HG03432 (cell line): ENCODE measurements around the gene RASD1.

Source experiments
- ATAC-seq: cut with Tn5 transposase; IDR thresholded peaks from one replicate; pipeline ENCODE4 v1.9.1; 2021; ENCODE audit warnings: mild to moderate bottlenecking, moderate library complexity; ENCODE audit not compliant: unreplicated experiment

RASD1 gene, protein sequence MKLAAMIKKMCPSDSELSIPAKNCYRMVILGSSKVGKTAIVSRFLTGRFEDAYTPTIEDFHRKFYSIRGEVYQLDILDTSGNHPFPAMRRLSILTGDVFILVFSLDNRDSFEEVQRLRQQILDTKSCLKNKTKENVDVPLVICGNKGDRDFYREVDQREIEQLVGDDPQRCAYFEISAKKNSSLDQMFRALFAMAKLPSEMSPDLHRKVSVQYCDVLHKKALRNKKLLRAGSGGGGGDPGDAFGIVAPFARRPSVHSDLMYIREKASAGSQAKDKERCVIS

DNA sequence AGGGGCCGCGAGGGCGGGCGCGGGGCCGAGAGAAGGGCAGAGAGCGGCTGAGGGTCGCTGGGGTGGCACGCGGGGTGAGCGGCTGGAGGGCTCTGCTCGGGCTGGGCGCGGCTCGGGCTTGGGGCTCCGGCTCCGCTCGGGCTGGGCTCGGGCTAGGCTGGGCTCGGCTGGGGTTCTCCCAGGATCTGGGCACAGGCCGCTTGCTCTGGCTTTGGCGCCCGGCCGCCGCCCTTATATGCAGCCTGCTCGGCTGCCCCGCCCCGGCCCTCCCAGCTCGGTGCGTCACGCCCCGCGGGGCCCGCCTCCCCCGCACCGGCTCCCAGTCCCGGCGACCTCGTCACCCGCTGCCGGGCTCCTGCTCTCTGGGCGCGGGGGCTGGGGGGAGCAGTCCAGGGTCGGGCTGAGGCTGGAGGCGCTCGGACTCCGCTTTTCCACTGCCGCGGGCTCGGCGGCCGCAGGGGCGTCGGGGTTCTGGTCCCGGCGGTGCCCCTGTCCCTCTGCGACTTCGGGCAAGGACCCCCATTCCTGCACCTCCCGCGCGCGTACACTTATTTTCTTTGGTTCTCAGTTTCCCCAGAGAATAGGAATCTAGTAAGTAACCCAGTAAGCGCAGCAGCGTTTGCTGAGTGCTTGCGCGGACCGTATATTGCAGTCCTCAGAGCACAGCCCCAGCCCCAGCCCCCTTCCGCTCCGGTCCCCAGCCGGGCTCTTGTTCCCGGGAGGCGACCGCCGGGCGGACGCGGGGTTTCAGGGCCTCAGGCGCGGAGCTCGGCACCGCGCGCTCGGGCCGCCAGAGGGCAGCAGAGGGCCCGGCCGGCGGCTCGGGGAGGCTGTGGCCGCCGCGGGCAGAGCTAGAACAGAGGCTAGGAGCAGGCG is at the start of gene RASD1:
RASD1 (minus strand) TSS at position 207 of the 876 bp plus-strand sequence. CDS start 214 bp downstream, outside the sequence.
- ATAC-seq, result peak; percentile 81

DNA sequence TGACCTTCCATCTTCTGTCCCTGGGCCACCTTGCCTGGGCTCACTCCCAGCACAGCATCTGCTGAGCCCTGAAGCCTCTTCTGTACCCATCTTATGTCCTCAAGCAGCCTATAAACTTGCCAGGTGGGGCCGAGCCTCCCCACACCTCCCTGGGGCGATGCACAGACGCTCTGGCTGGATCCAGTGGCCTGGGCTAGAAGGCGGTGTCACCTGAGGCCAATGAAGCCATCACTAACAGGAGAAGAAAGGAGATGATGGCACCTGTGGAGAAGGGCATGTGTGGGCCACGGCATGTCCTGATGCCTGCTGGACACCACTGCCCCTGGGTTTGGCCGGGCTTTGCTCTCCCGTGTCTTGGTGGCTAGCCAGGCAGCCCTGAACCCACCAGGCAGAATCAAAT is 49.8 kb upstream of the RASD1 start:
- no peak for ATAC-seq

DNA sequence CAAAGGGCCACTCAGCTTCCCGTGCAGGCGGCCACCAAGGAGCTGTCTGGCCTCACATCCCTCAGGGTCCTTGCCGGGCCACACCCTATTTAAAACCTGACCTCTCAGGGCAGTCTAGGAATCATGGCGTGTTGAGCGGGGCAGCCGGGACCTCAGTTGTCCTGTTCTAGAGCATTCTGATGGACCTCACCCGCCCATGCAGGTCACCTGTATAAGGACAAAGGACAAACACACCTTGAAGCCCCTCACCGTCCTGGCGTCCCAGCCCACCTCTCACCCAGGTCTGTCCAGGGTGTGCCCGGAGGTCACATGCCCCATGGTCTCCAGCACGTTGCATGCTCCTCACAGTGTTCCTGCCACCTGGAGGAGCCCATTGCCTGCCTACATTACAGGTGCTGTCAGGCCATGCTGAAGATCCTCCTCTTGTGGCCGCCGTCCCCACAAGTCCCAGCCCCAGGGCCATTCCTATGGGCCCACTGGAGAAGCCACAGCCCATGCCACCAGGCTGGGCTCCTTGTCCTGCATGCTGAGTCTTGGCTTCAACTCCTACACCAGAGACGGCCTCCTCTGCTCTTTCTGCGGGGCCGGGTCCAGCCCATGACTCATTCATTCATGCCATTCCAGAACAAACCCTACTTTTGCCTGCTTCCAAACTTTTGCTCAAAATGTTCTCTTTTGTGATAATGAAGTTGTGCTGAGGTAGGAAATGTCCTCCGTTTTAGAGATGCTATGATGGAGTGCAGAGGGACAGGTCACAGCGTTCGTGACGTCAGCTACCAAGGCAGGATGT is 49.0 kb upstream of the RASD1 start:
- ATAC-seq, result no peak

DNA sequence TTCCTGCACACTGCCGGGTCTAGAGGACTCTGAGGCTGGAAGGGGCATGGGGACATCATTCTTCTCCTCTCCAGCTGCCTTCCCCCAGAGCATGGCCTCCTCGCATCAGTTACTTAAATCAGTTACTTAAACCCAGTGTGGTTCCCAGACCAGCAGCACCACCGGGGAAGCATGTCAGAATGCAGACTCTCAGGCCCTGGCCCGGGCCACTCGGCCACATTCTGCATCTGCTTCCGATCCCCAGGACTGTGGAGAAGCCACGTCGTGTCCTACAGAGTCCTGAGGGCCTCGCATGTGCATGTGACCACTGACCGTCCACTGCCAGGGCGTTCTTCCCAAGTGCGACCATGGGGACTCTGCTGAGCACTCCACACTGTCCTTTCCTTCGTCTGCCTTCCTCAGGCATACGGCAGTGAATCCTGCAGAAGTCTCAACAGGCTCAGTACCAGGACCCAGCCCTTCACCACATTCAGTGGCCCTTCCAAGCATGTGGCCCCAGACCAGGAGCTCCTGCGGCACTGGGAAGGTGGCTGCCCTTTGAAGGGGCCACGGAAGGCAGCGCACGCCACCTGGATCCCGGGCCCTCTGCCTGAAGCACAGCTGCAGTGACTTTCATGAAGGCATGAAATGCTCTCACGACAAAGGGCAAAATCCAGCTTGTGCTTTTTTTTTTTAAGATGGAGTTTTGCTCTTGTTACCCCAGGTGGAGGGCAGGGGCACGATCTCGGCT is 46.9 kb upstream of the RASD1 start:
- ATAC-seq, result no peak

DNA sequence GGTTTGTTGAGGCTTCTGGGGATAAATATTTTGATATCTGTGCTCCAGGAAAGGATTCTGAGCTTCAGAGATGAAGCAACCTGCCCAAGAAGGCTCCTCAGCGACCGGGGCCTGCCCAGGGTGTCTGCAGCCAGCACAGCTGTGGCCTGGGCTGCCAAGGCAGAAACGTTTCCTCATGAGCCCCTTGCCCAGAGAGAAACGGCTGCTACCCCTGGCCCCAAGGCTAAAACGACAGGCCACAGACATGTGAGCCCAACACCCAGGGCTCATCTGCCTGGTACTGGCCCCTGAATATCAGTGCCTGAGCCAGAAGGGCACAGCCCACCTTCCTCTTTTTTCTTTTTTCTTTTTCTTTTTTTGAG is 45.4 kb upstream of the RASD1 start:
- no peak for ATAC-seq

DNA sequence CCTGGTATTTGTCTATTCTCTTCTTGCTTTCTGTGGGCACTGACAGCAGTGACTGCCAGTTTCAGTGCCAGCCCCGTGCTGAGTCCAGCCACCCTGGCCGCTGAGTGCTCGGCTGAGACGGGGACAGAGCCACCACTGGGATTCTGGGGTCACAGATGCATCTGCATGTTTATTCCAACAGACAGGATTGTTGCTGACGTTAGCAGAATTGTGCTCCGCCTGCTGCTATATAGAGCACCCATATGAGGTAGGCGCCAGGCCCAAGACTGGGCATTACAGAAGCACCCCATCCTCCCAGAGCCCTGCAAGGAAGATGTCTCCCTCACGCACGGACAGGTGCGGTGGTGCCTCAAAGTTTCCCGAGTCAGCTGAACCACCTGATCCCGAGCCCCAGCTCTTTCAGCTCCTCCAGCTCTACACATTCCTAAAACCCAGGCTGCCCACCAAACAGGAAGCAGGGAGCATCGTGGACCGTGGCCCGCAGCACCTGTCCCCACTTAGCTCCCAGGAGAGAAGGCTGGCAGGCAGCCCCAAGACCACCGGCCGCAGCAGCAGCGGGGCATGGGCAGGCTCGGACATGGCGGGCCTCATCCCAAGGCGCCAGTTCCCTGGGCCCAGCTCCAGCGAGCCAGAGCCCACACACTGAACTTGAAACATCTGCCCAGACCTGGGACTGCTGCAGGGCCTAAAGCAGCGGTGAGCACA is 44.9 kb upstream of the RASD1 start:
- ATAC-seq, result no peak

DNA sequence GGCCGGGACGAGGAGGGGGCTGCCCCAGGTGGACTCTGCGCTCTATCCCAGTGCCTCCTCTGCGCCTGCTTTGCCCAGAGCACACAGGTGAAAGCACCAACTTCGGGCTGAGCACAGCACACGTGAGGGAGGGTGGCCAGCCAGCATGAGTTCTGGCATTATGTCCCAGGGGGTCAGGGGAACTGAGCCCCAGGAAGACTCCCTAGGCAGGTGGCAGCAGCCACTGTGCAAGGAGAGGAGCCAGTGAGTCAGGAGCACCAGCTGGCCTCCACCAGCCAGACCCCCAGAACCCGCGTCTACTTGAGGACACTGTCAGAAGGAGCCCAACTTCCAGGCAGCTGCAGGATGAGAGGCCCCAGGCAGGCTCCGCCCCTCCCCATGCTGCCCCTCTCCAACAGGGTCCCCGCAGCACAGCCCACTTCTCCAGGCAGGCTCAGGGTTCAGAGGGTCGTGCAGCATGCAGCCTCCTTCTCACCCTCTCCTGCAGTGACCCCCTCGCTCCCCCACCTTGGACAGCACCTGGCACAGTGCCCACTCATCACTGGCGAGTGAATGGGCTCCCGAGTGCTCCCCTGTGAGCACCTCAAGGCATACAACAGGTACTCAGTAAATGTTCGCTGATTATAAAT is 44.2 kb upstream of the RASD1 start:
- ATAC-seq, result no peak

DNA sequence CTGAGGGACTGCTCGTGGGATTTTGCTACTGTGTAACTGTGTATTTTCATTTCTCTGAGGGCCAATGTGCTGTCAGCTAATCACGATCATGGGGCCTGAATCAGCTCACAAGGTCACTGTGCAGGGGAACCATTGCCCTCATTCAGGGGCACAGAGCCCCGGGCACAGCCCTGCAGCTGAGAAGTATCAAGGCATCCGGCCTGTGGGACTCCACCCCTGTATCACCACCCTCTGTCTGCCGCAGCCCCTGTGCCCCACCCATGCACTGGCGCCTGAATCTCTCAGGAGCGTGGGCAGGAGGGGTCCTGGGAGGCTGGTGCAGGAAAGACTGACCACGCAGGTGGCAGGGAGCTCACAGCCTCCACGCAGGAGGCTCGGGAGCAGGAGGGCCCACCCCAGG is 43.4 kb upstream of the RASD1 start:
- ATAC-seq, result no peak

DNA sequence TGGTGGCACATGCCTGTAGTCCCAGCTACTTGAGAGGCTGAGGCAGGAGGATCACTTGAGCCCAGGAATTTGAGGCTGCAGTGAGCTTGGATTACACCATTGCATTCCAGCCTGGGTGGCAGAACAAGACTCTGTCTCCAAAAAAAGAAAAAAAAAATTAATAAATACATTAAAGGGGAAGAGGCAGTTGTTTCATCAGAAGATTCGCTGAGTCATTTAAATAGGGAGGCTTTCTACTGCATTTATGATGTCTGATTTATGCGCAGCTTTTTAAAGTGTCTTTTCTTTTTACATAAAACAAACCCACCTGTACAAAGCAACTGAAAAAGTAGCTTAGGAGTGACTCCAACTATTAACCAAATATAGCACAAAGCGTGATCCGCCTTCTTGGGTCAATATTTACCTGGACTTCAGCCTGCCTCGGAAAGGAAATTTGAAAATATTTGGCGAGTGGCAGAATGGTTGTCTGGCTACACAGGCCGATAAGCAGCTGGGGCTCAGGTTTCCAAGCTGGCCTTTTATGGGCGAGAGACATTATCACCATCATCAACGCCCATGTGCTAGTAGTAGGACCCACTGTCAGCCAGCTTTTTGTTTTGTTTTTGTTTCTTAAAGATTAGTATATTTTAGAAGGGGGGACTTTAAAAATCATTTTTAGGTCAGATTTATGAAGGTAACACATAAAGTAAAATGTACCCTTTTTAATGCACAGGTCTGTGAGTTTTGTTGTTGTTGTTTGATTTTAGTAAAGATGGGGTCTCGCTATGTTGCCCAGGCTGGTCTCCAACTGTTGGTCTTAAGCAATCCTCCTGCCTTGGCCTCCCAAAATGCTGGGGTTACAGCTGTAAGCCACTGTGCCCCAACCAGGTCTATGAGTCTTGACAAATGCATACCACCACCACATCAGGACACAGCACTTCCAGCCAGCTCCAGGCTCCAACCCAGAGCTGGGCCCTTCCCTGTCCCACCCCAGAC is 42.5 kb upstream of the RASD1 start:
- no peak for ATAC-seq

DNA sequence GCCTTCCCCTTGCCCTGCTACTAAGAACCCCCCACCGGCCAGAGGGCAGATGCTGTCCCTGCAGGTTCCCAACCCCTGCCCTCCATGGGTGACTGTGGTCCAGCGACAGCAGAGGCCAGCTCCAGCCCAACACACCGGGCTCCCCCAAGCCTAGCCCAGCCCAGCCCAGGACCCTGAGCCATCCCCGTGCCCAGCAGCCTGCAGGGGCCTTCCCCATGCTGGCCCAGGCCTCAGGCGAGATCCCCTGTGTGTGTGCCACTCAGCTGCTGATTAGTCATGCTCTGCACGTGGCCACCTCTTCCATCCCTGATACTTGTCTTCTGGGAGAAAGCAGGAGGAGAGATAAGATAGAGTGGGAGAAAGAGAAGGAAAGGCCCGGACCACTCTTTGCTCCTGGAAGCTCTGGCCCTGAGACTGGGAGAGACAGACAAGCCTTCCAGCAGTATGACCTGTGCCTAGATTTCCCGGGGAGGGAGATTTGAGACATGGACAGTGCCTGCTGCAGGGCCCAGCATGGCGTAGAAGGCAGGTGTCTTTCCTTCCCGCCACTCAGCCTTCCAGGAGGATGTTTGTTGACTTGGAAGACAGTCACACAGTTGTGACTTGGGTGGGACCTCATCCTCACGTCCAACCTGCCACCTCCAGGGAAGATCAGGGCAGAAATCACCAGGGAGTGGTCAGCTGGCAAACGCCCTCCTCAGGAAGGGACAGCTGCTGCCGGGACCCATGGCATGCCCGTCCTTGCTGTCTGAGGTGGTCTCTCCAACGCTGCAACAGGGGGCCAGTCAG is 41.3 kb upstream of the RASD1 start:
- no peak for ATAC-seq

DNA sequence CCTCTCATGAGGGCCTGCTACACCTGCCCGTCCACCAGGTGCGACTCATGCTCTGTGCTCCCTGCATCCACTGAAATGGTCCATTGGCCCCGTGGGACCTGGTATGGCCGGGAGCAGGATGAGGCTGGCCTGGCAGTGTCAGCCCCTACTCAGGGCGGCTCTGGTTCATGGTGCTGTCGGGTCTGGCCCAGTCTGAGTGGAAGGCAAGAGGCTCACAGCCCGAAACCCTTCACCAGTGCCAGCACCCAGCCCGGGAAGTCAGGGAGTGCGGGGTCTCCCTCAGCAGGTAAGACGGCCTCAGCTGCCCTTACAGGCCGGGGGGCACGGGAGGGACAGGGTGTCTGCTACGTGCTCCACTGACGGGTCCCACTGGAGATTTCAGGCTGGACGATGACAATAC is 40.5 kb upstream of the RASD1 start:
- ATAC-seq, result no peak

DNA sequence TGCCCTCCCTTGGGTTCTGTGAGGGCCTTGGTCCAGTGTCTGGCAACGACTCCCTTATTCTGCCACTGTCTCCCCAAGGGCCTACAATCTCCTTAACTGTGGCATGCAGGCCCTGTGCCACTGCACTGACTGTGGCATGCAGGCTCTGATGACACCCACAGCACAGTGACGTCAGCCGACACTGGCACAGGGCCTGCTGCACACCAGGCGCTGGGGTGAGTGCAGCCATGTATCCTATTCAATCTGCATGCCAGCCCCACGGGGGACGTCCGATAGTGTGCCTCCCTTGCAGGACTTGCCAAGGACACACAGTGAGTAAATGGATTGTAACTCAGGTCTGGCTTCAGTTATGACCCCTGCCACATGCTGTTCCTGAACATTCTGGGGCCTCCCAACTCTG is 39.8 kb upstream of the RASD1 start:
- ATAC-seq, result no peak

DNA sequence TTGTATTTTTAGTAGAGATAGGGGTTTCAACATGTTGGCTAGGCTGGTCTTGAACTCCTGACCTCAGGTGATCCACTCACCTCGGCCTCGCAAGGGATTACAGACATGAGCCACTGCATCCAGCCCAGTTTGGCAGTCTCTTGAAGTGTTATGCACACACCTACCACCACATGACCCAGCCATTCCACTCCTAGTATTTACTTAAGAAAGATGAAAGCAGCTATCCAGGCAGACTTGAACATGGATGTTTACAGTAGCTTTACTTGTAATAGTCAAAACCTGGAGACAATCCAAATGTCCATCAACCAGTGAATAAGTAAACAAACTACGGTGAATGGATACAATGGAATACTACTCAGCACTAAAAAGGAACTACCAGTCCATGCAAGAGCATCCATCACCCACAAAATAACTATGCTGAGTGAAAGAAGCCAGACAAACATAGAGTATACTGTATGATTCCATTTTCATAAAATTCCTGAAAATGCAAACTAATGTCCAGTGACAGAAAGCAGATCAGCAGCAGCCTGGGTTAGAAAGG is 37.8 kb upstream of the RASD1 start:
- no peak for ATAC-seq

DNA sequence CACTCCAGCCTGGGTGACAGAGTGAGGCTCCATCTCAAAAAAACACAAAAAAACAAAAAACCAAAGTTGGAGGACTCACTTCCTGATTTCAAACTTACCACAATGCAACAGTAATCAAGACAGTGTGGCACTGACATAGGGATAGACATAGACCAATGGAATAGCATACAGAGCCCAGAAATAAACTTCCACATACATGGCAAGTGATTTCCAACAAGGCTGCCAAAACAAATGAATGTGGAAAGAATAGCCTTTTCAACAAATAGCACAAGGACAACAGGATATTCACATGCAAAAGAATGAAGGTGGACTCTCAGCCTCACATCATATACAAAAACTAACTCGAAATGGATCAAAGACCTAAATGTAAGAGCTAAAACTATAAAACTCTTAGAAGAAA is 36.8 kb upstream of the RASD1 start:
- no peak for ATAC-seq

DNA sequence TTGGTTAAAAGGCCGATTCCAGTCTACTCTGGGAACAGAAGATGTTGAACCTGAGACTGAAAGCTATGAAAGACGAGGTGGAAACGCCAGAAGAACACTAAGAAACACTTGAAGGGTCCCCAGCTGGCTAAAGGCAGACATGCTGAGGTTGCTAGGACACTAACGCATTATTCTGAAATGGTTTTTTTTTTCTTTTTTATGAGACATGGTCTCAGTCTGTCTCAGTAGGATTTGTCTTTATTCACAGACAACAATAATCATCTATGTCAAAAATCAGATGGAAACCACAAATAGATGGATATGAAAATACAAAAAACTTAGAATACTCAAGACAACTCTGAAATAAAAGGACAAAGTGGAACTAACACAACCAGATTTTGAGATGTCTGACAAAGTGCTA is 35.0 kb upstream of the RASD1 start:
- ATAC-seq, result no peak

DNA sequence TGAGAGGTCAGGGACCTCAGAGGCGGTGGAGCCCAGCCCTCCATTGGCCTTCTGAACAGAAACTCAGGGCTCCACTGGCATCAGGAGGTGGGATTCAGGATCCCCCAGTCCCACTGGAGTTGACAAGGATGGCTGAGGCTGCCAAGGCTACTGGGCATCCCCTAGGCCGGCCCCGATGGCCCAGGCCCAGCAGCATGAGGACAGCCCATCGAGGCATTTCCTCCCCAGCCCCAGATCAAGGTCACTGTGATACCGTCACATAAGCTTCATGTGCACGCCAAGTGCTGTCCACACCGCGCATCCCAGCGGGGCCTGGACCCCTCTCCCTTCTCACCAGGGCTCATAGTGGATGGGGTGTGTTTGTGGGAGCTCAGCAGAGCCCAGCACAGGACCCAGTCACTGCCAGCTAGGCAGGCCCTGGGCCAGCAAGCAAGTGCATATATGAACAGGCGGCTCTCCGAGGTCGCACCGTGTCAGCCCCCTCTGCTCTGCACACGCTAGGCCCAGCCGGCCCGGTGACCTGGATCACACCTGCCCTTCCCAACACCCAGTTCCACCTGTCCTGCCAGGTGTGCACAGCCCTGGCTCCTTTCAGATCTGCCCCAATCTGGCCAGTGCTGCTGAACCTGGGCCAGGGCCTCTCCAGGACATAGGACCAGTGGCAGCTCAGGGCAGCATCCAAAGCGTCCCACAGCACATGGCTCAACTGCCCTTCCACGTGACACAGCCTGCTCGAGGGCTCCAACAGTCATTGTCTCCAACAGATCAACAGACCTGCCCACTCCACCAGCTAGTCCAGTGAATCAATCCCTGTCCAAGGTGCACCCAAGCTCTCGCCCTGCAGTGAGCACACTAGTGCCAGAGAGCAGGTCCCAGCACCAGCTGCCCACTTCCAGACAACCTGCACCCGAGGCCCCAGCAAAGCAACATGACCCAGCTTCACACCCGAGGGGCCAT is 32.8 kb upstream of the RASD1 start:
- ATAC-seq, result no peak
